ENCODE measurements around the gene CPN2. TPM values are rescaled to one million over a fixed set of nuclear protein-coding genes. Genes with fewer than 3 reads are reported as not detected.

The CPN2 gene
- total RNA-seq, 1 experiment from 2014 or later, result not detected

GRCh38 chr3:194381460-194381875 is 30.3 kb upstream of the CPN2 start:
- Histone ChIP-seq H2AFZ (ENCODE audit: low read length) (no peak overlapping the region), H2BK15ac (ENCODE audit: low read depth, low read length) (no peak overlapping the region)
- peak overlapping the region in 1 of 3 experiments; percentile 18; a peak in 1 of 7 replicates for H3K27ac Mint-ChIP-seq

More at GRCh38 chr3:194381460-194381875, 30.3 kb upstream of the CPN2 start:
- no peak overlapping the region for H2BK12ac ChIP-seq (ENCODE audit: insufficient read length, low read depth, low read length)
- H4K5ac ChIP-seq (ENCODE audit: insufficient read length, low read depth, low read length), result no peak overlapping the region
- H3K23ac ChIP-seq (ENCODE audit: insufficient read length, low read depth, low read length), result no peak overlapping the region
- no peak overlapping the region for H3K14ac ChIP-seq (ENCODE audit: insufficient read depth, low read length)
- no peak overlapping the region for H2BK20ac ChIP-seq (ENCODE audit: low read depth, low read length, poor library complexity, severe bottlenecking)
- H3K4me3 Mint-ChIP-seq, result no peak overlapping the region; a peak in 1 of 5 replicates
- no peak overlapping the region for H3K27ac ChIP-seq (ENCODE audit: insufficient read length, low read depth, low read length)
- no peaks in the 10 kb centered on the region for H3K27me3 ChIP-seq (ENCODE audit: insufficient read depth, low read length)
- H2BK120ac ChIP-seq (ENCODE audit: low read depth, low read length, poor library complexity, severe bottlenecking), result no peak overlapping the region
- no peak for TF ChIP-seq CTCF (conservative IDR thresholded peaks at IDR 0.05)
- no peaks in the 10 kb centered on the region; the same call in 1 of the 2 replicates for H3K4me1 ChIP-seq (ENCODE audit: insufficient read depth, low read length)
- no peaks in the 10 kb centered on the region for H3K9me3 ChIP-seq (ENCODE audit: control insufficient read depth, low read depth, low read length)
- no peaks in the 10 kb centered on the region for H4K20me1 ChIP-seq (ENCODE audit: control insufficient read depth, insufficient read depth, insufficient read length)
- H3K27me3 Mint-ChIP-seq (ENCODE audit: low read depth), result peaks cover 6% of the 10 kb centered on the region
- no peak overlapping the region for H3T11ph ChIP-seq (ENCODE audit: low read length)
- no peaks in the 10 kb centered on the region for H3K79me1 ChIP-seq (ENCODE audit: insufficient read depth, low read depth, low read length, poor library complexity, severe bottlenecking)
- WGBS (ENCODE audit: extremely low coverage, insufficient read length, low lambda C conversion rate), result no CpG with 5 or more reads among the region's 17 CpGs
- H3K4ac ChIP-seq (ENCODE audit: low read depth, low read length), result no peak overlapping the region
- no peak overlapping the region for H4K91ac ChIP-seq (ENCODE audit: insufficient read length, low read depth, low read length)
- no peak overlapping the region for H4K8ac ChIP-seq (replicated peaks; ENCODE audit: insufficient read length, low read depth, low read length)
- H3K36me3 Mint-ChIP-seq (ENCODE audit: insufficient read depth in 1 of 3, low read depth in 3 of 3), result no peaks in the 10 kb centered on the region
- no peaks in the 10 kb centered on the region for H3K23me2 ChIP-seq (ENCODE audit: insufficient read length, low read depth, low read length, poor library complexity, severe bottlenecking)
- no peak overlapping the region for H2AK5ac ChIP-seq (ENCODE audit: insufficient read length, low read length)
- H3K56ac ChIP-seq (ENCODE audit: insufficient read length, low read depth, low read length), result no peak overlapping the region
- H3K9ac ChIP-seq (ENCODE audit: extremely low read depth, insufficient read length, low read length), result no peak overlapping the region
- H3K18ac ChIP-seq (ENCODE audit: insufficient read length, low read depth, low read length), result peak overlapping the region; percentile 50
- DNase-seq, result peak; percentile 61
- peaks cover 34 to 61% of the 10 kb centered on the region in 2 experiments for H3K4me1 Mint-ChIP-seq
- no peak overlapping the region for H2BK5ac ChIP-seq (ENCODE audit: insufficient read length, low read length)
- H3K4me2 ChIP-seq (ENCODE audit: insufficient read depth, insufficient read length, low read length), result no peak overlapping the region
- H3K9me3 Mint-ChIP-seq, result no peaks in the 10 kb centered on the region
- no peaks in the 10 kb centered on the region for H3K79me2 ChIP-seq (ENCODE audit: insufficient read depth, low read length)

All from H9 (cell line).